ENCODE data around the gene TSPAN33. TPM values are rescaled to one million over a fixed set of nuclear protein-coding genes. Genes with fewer than 3 reads are reported as not detected.
A peak's percentile ranks its signal among the peaks of the same experiment; 100 is the strongest.

The TSPAN33 gene
- total and polyA plus RNA-seq, 10 of the 15 experiments (the other 5 are each of a cell fraction or from before 2014, with no cell fraction given) = 12.0 to 123 (median 86.3) TPM

DNA sequence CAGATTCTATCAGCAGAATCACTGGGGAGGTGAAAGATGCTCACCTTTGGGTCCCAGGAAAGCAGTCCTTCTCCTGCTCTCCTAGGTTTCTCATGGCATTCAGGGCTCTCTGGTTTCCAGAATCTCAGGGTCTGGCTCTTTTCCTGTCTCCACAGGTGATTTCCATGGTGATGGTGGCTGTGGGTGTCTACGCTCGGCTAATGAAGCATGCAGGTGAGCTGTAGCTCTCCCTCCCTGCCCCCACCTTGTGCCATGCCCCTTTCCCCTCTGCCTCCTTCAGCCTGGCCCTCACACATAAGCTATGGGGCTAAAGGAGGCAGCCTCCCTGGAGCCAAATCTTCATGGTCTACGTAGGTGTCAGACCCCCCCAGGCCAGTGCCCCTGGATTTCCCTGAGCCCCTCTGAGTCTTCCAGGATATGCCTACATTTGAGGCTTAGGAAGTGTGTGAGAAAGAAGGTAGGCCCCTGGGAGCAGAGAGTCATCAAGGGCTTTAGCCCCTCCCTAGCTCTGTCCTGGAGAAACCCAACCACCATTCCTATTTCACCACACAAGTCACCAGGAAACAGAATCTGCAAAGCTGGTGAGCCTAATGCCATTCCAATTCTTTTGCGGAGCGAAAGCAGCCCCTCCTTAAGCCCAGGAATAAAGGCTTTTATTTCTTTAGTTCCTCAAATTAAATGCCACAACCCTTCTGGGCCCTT is 17.2 kb downstream of the TSPAN33 start:
- intact Hi-C loops (cut with micrococcal nuclease; ENCODE audit: unreplicated experiment) = loop anchor here (2.0 kb wide), 2 partner anchors 15 to 49 kb away; no protein-coding TSS in a partner anchor
- Histone ChIP-seq H2AFZ (ENCODE audit: control insufficient read depth, low read depth, low read length) (no peak overlapping the region), H3K4me1 (ENCODE audit: control insufficient read depth, insufficient read depth, low read length) (peaks cover 40% of the 10 kb centered on the region), H3K79me2 (ENCODE audit: control insufficient read depth, insufficient read depth, low read length) (peaks cover 24% of the 10 kb centered on the region), H3K36me3 (ENCODE audit: control insufficient read depth in 2 of 2, insufficient read depth in 2 of 2, low read length in 1 of 2) (peaks cover 10 to 23% of the 10 kb centered on the region in 2 experiments), H3K9me3 (replicated peaks; ENCODE audit: control insufficient read depth, insufficient read depth, low read length) (no peaks in the 10 kb centered on the region; the same call in 1 of the 3 replicates), H4K20me1 (ENCODE audit: control insufficient read depth, insufficient read depth) (no peaks in the 10 kb centered on the region; the same call in 1 of the 2 replicates), H3K4me2 (ENCODE audit: control insufficient read depth, insufficient read depth) (0 out of 2 replicates have a peak overlapping the region, but pooled peaks have one; percentile 11), H3K4me3 (no peak overlapping the region), H3K27me3 (replicated peaks in 1 of 2; ENCODE audit: control insufficient read depth in 2 of 2, insufficient read depth in 2 of 2, low read length in 1 of 2) (no peaks in the 10 kb centered on the region), H3K9ac (ENCODE audit: control insufficient read depth, insufficient read depth, low read length) (no peak overlapping the region), H3K27ac (ENCODE audit: control insufficient read depth, insufficient read depth) (peak overlapping the region; percentile 34)
- 75% methylated on average over 5 of the region's 5 CpGs for WGBS (ENCODE audit: insufficient coverage, insufficient replicate concordance, low lambda C conversion rate, missing lambda C conversion rate)
- TF ChIP-seq PAX5 (IDR thresholded peaks at IDR 0.05; ENCODE audit: borderline replicate concordance, low read depth, low read length) = 0 out of 2 replicates have a peak, but pooled peaks have one; percentile 68
- TF ChIP-seq IKZF2 (IDR thresholded peaks at IDR 0.05) = peak; percentile 45 to 50
- TF ChIP-seq, protein P1, sequence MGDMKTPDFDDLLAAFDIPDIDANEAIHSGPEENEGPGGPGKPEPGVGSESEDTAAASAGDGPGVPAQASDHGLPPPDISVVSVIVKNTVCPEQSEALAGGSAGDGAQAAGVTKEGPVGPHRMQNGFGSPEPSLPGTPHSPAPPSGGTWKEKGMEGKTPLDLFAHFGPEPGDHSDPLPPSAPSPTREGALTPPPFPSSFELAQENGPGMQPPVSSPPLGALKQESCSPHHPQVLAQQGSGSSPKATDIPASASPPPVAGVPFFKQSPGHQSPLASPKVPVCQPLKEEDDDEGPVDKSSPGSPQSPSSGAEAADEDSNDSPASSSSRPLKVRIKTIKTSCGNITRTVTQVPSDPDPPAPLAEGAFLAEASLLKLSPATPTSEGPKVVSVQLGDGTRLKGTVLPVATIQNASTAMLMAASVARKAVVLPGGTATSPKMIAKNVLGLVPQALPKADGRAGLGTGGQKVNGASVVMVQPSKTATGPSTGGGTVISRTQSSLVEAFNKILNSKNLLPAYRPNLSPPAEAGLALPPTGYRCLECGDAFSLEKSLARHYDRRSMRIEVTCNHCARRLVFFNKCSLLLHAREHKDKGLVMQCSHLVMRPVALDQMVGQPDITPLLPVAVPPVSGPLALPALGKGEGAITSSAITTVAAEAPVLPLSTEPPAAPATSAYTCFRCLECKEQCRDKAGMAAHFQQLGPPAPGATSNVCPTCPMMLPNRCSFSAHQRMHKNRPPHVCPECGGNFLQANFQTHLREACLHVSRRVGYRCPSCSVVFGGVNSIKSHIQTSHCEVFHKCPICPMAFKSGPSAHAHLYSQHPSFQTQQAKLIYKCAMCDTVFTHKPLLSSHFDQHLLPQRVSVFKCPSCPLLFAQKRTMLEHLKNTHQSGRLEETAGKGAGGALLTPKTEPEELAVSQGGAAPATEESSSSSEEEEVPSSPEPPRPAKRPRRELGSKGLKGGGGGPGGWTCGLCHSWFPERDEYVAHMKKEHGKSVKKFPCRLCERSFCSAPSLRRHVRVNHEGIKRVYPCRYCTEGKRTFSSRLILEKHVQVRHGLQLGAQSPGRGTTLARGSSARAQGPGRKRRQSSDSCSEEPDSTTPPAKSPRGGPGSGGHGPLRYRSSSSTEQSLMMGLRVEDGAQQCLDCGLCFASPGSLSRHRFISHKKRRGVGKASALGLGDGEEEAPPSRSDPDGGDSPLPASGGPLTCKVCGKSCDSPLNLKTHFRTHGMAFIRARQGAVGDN (IDR thresholded peaks at IDR 0.05) = no peak
- TF ChIP-seq IKZF1 (conservative IDR thresholded peaks at IDR 0.05) = peak; percentile 59
- no peak for TF ChIP-seq SMC3 (IDR thresholded peaks at IDR 0.05; ENCODE audit: borderline replicate concordance, low read length)
- TF ChIP-seq MTA2 (IDR thresholded peaks at IDR 0.05; ENCODE audit: low read depth) = peak; percentile 10; the same call in 1 of the 2 replicates
- TF ChIP-seq, protein P2, sequence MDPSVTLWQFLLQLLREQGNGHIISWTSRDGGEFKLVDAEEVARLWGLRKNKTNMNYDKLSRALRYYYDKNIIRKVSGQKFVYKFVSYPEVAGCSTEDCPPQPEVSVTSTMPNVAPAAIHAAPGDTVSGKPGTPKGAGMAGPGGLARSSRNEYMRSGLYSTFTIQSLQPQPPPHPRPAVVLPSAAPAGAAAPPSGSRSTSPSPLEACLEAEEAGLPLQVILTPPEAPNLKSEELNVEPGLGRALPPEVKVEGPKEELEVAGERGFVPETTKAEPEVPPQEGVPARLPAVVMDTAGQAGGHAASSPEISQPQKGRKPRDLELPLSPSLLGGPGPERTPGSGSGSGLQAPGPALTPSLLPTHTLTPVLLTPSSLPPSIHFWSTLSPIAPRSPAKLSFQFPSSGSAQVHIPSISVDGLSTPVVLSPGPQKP (IDR thresholded peaks at IDR 0.05; ENCODE audit: low read depth, low read length) = no peak
- no peak for TF ChIP-seq NR2F1 (conservative IDR thresholded peaks at IDR 0.05)
- TF ChIP-seq EED (IDR thresholded peaks at IDR 0.05; ENCODE audit: low read depth) = 0 out of 2 replicates have a peak, but pooled peaks have one; percentile 31
- TF ChIP-seq ZZZ3 (IDR thresholded peaks at IDR 0.05; ENCODE audit: control insufficient read depth, insufficient read length, low read depth) = no peak
- TF ChIP-seq JUNB (IDR thresholded peaks at IDR 0.05) = no peak
- FAIRE-seq (no peak), DNase-seq (ENCODE audit: low read depth, low spot score) (no peak), ATAC-seq (peak; percentile 52)
- CTCF ChIA-PET = interaction anchor here (1.8 to 12.7 kb wide), 5 partner anchors 11 to 221 kb away, joined by 5 to 168 read pairs (median 34); partner anchors contain the start of gene TSPAN33
- RAD21 ChIA-PET (ENCODE audit: unreplicated experiment) = interaction anchor here (0.9 to 3.5 kb wide), 6 partner anchors 14 to 278 kb away, joined by 3 to 67 read pairs (median 4); no protein-coding TSS in a partner anchor
- POLR2A ChIA-PET = interaction anchor here (0.9 to 2.9 kb wide), 6 partner anchors 11 to 110 kb away, joined by 3 to 19 read pairs (median 10); partner anchors contain the start of gene TSPAN33
- in situ Hi-C loops (cut with MboI) = no loop called here
- SMC1A ChIA-PET (ENCODE audit: uncharacterized antibody, unreplicated experiment) = interaction anchor here (1.4 to 5.5 kb wide), 6 partner anchors 10 to 72 kb away, joined by 4 to 83 read pairs (median 15); partner anchors contain the start of gene TSPAN33
- no TSS peak for BruUV-seq (replicated peaks)

Measured in GM12878 (cell line).